AG09309 (cell line): ENCODE measurements around the gene TSACC.

Experiments
- DNase-seq: peaks from one replicate; pipeline ENCODE4 v3.0.0-alpha.2; 2010; ENCODE audit warnings: low read depth
- H3K4me3 ChIP-seq: 2 replicates; pipeline ENCODE4 v1.5.1; 2011; ENCODE audit warnings: mild to moderate bottlenecking, low read depth, low read length, moderate library complexity; ENCODE audit not compliant: control insufficient read depth
- TF ChIP-seq, protein P1 (sequence below): IDR thresholded peaks from 2 replicates; pipeline ENCODE4 v1.5.1; 2011; ENCODE audit warnings: mild to moderate bottlenecking, low read depth, low read length, inconsistent platforms; ENCODE audit not compliant: insufficient read depth, control insufficient read depth; ENCODE audit errors: missing control alignments

Gene TSACC

DNA sequence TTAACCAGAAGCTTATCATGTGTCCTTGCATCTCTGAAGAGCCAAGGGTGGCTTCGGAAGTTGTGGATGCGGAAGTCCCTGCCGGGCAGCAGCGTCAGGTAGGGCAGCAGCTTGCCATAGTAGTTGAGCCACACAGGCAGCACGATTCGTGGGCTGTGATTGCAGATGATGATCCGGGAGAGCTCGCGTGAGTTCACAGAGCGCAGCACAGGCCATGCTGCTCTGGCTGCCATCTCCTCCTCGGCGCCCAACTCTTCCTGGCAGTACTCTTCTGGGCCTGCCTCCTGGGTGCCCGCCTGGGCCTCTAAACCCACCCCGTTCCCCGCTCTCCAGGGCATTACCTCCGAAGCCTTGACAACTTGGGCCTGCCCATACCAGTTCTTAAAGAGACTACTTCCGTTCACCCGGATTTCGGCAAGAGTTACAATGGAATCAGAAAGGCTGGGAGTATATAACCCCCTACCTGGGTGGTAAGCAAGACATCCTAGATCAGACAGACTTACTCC, 39.4 kb upstream of the TSACC start, which contains the start of gene VHLL:
Gene VHLL (minus strand): TSS at position 456 of the 506 bp plus-strand sequence. CDS start 118 bp downstream, at position 338.
- DNase-seq = no peak
- H3K4me3 ChIP-seq = no peak within 1 kb of the TSS
- TF ChIP-seq, protein P1, sequence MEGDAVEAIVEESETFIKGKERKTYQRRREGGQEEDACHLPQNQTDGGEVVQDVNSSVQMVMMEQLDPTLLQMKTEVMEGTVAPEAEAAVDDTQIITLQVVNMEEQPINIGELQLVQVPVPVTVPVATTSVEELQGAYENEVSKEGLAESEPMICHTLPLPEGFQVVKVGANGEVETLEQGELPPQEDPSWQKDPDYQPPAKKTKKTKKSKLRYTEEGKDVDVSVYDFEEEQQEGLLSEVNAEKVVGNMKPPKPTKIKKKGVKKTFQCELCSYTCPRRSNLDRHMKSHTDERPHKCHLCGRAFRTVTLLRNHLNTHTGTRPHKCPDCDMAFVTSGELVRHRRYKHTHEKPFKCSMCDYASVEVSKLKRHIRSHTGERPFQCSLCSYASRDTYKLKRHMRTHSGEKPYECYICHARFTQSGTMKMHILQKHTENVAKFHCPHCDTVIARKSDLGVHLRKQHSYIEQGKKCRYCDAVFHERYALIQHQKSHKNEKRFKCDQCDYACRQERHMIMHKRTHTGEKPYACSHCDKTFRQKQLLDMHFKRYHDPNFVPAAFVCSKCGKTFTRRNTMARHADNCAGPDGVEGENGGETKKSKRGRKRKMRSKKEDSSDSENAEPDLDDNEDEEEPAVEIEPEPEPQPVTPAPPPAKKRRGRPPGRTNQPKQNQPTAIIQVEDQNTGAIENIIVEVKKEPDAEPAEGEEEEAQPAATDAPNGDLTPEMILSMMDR = no peak

DNA sequence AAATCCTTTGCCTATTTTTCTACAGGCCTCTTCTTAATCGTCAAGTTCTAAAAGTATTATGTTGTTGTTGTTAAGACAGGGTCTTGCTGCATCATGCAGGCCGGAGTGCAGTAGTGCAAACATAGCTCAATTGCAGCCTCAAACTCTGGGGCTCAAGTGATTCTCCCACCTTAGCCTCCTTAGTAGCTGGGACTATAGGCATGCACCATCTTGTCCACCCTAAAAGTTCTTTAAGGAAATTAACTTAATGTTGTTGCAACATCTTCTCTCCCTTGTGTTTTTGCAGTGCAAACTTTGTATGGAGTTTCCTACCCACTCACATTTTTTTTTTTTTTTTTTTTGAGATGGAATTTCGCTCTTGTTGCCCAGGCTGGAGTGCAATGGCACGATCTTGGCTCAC, 35.1 kb upstream of the TSACC start:
- TF ChIP-seq, protein P1 = no peak
- H3K4me3 ChIP-seq = no peak overlapping the region
- DNase-seq = no peak

DNA sequence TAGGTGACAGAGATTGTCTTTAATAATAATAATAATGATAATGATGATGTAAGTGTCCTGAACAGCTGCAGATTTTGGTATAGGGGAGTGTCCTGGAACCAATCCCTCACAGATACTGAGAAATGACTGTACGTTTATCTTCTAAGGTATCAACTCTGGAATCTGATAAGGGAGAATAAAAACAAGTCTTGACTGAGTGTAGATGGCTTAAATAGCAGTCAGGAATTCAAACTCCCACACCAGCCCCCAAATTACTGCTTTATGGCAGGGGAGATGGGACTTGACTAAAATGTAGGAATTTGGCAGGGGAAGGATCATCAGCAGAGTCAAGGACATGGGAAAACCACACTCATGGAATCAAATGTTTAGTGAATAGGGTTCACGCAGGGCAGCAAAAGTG, 33.1 kb upstream of the TSACC start:
- DNase-seq = no peak
- no peak overlapping the region for H3K4me3 ChIP-seq
- TF ChIP-seq, protein P1 = no peak

DNA sequence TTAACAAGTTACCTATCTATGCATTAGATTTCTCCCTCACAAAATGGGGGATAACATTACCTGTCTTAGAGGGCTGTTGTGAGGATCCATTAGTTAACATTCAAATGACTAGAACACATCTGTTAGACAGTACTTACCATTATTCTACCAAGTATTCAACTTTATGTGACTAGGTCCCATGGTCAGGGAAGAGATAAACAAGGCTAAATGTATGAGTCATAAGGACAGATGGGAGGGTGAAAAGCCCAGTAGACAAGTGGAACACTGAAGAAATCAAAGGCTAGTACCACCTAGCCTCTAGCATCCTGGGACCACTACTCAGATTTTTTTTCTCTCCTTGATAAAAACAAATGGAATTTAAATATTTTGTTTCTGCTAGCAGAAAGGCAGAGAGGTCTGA, 30.2 kb upstream of the TSACC start:
- no peak for DNase-seq
- H3K4me3 ChIP-seq = no peak overlapping the region
- TF ChIP-seq, protein P1 = no peak

DNA sequence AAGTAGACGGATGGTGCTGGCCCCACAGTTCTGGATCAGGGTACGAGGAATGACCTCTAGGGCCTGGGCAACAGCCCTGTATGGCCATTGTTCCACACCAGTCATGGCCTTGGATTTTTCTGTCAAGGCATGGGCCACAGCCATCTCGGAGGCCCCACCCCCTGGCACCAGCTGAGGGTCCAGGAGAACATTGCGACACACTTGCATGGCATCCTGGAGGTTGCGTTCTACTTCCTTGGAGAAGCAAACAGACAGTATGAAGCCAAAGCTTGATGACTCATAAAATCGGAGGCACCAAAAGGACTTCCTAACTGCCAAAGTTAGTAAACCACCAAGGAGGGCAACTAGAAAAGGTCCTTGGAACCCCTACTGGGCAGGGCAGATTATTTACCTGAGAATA, 27.4 kb upstream of the TSACC start:
- TF ChIP-seq, protein P1 = no peak
- H3K4me3 ChIP-seq = no peak overlapping the region
- DNase-seq = no peak

DNA sequence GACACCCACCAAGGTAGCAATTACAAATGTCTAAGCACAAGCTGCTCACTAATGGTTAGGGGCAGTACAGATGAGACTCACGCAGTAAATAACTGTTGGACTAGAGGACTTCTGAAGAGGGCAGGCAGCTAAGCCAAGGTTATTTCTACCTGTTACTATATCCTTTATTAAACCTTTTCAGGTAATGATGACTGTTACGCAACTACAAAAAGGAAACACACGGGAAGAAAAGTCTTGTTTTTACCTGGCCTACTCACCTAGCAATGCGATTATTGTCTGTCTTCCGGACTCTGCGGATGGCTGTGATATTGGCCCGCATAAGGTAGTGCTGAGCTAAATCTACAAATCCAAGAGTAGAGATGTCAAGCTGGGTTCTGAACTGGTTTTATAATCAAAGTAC, 21.4 kb upstream of the TSACC start:
- TF ChIP-seq, protein P1 = no peak
- DNase-seq = no peak
- no peak overlapping the region for H3K4me3 ChIP-seq

DNA sequence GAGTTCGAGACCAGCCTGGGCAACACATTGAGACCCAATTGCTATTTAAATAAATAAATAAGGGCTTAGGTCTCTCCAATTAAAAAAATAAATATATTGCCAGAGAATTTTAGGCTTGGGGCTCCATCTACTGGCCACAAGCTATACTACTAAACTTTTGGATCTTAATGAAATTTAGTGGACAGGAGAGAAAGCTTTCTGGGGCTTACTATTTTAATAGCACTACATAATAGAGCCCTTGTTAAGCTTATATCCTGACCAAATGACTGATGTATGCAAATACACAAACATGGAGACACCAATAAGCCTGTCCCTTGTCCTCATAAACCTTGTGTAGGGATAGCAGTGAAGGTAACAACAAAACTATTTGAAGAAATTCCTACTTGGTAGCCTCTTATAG, 18.7 kb upstream of the TSACC start:
- DNase-seq = no peak
- no peak overlapping the region for H3K4me3 ChIP-seq
- TF ChIP-seq, protein P1 = peak; percentile 52
